Measurements from ENCODE around the gene ZNF195.
"Not testable (repeated sequence)": the region's sequence is repeated elsewhere in the genome, so short reads cannot be mapped to it uniquely, and the experiment has no call there.

ZNF195 gene

GRCh38 chr11:3402181-3402860, 23.4 kb upstream of the ZNF195 start:
- DNase-seq = not testable (repeated sequence)

GRCh38 chr11:3401052-3401451, 22.1 kb upstream of the ZNF195 start:
- DNase-seq = not testable (repeated sequence)

DNA sequence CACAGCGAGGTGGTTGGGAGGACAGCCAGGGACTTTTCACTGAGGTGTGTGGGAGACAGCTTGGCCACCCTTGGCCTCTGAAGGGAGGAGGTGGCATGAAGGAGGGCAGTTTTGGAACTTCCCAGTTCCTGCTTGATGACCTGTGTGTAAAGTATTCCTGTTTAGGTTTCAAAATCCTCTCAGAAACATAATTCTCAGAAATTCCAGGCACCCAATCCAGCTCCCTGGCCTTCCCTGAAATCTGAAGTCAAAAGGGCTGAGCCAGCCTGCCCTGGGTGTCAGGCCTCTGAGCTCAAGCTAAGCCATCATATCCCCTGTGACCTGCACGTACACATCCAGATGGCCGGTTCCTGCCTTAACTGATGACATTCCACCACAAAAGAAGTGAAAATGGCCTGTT, 19.6 kb upstream of the ZNF195 start:
- not testable (repeated sequence) for DNase-seq

DNA sequence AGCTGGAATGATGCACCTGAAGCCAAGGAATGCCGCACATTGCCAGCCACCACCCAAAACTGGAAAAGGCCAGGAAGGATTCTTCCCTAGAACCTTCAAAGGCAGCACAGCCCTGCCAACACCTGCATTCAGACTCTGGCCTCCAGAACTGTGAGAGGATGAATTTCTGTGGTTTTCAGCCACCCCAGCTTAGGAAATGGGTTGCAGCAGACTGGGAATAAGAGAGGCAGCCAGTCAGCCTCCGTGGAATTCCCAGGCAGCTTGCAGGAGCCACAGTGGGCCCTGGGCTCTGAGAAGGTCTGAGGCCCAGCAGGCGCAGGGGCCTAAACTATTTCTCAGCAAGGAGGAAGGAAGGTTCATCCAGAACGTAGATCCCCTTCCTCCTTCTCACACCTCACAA, 19.2 kb upstream of the ZNF195 start:
- not testable (repeated sequence) for DNase-seq

DNA sequence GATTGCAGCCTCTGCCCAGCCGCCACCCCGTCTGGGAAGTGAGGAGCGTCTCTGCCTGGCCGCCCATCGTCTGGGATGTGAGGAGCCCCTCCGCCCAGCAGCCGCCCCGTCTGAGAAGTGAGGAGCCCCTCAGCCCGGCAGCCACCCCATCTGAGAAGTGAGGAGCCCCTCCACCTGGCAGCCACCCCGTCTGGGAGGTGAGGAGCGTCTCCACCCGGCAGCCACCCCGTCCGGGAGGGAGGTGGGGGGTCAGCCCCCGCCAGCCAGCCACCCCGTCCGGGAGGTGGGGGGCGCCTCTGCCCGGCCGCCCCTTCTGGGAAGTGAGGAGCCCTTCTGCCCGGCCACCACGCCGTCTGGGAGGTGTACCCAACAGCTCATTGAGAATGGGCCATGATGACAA, 18.3 kb upstream of the ZNF195 start:
- not testable (repeated sequence) for DNase-seq

- DNase-seq = not testable (repeated sequence)
Observed at GRCh38 chr11:3395468-3395867, 16.5 kb upstream of the ZNF195 start.

DNA sequence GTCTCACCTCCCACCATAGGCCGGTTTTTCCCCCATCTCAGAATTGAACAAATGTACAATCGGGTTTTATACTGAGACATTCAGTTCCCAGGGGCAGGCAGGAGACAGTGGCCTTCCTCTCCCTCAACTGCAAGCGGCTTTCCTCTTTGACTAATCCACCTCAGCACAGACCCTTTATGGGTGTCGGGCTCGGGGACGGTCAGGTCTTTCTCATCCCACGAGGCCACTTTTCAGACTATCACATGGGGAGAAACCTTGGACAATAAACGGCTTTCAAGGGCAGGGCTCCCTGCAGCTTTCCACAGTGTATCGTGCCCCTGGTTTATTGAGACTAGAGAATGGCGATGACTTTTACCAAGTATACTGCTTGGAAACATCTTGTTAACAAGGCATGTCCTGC, 16.0 kb upstream of the ZNF195 start:
- DNase-seq = not testable (repeated sequence)

- not testable (repeated sequence) for DNase-seq
Observed at GRCh38 chr11:3393450-3393849, 14.5 kb upstream of the ZNF195 start.

GRCh38 chr11:3382613-3383285, 3.8 kb upstream of the ZNF195 start:
- DNase-seq = no peak

GRCh38 chr11:3381794-3382193, 2.8 kb upstream of the ZNF195 start:
- DNase-seq = no peak

DNA sequence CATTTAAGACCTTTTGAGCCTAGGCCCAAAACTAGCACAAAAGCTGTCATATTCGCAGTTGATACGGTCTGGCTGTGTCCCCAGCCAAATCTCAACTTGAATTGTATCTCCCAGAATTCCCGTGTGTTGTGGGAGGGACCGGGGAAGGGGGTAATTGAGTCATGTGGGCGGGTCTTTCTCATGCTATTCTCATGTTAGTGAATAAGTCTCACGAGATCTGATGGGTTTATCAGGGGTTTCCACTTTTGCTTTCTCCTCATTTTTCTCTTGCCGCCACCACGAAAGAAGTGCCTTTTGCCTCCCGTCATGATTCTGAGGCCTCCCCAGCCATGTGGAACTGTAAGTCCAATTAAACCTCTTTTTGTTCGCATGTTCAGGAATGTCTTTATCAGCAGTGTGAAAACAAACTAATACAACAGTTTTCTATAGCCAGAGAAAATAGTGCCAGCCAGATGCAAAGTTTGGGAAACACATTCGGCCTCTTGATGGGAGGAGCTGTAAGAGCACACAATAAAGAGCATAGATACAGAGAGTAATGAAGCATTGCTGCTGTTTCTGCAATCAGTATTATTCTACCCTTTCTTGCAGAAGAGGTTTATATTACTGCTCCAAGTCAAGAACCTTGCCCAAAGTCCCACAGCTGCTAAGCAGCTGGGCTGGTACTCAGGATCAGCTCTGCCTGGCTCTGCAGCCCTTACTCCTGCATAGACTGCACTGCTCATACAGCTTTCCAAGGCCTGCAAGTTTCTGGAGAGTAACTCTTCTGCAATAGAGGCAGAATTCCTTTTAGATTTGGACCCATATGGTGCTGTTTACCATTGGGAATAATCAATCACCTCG, 2.0 kb upstream of the ZNF195 start:
- DNase-seq = no peak

DNA sequence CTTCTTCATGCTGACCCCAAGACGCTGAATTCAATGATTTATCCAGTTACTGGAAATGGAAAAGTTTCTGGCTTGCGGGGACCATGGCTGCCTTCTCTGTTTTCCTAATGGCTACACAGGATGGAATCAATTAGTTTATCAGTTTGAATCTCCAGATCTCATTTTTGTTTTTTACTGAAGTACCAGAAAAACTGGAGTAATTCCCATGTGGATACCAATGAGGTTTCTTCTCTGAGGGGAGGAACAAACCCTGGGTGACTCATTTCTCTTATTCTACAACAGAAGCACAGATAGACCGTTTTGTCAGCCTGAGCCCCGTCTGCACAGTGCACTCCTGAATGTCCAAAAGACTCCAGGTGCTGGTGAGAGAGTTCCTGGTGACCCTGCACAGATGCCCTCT, 3.4 kb downstream of the ZNF195 start:
- DNase-seq = no peak

DNA sequence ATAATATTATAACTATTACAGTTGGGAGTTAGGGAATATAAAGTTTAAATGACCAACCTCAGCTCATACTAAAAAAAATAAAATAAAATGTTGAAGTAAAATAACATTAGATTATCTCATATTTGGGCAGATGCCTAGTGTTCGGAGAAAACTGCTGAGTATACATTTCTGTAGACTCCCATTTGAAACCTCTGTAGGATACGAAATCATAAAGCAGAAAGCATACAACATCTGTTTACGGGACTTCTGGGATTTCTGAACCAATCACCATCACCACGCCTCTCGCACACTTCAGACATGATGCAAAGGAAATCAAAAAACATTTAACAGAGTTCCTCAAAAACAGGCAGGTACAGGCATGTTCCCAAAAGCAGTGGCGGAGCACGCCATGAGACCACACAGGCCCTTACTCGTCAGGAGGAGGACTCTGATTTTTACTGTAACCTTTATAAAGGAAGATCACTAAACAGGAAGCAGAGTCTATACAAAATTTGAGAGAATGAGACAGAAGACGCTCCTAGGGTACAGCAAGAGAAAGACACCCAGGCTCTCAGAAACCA, 8.6 kb downstream of the ZNF195 start:
- DNase-seq = no peak

- DNase-seq = no peak
Observed at GRCh38 chr11:3369366-3369765, 9.6 kb downstream of the ZNF195 start.

GRCh38 chr11:3368199-3368598, 10.7 kb downstream of the ZNF195 start:
- no peak for DNase-seq

GRCh38 chr11:3367221-3367620, 11.7 kb downstream of the ZNF195 start:
- no peak for DNase-seq

DNA sequence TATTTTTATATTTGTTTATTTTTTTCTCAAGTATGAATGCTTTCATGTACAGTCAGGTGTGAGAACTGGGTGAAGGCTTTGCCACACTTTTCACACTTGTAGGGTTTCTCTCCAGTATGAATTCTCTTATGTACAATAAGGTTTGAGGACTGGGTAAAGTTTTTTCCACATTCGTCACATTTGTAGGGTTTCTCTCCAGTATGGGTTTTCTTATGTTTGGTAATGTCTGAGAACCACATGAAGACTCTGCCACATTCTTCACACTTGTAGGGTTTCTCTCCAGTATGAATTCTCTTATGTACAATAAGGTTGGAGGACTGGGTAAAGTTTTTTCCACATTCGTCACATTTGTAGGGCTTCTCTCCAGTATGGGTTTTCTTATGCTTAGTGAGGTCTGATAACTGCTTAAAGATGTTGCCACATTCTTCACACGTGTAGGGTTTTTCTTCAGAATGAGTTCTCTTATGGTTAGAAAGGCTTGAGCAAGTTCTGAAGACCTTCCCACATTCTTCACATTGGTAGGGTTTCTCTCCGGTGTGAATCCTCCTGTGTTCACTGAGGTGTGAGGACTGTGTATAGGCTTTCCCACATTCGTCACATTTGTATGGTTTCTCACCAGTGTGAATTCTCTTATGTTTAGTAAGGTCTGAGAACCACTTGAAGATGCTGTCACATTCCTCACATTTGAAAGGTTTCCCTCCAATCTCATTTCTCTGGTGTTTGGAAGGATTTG, 19.7 kb downstream of the ZNF195 start:
- DNase-seq = no peak

DNA sequence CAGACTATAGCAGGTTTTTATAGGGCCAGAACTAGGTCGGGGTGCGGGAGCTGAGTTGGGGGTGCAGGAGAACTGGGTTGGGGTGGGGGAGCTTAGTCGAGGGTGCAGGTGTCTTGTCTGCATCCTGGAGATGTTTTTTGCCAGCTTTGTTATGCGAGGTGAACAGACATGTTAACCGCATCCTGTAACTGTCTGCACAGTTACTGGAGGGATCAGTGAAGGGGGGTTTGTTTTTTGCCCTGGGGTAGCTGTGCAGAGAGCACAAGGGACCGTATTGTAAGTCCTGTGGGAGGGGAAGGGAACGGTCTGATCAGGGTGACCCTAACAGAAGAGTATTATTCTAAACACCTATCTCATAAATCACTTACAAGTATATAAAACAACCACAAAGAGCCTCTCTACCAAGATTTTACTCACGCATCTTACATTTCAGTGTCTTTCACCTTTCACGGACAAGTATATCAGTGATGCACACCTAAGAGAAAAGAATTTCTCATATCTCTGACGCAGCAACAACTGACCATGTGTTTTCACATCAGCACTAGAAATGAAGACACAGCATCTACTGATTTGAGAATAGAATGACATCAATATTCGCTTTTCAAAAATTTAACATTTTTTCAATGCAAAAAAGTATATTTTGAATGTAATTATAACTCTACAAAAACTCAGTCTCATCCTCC, 20.8 kb downstream of the ZNF195 start:
- no peak for DNase-seq

GRCh38 chr11:3357302-3357701, 21.6 kb downstream of the ZNF195 start:
- no peak for DNase-seq

GRCh38 chr11:3356858-3357257, 22.1 kb downstream of the ZNF195 start:
- no peak for DNase-seq

DNA sequence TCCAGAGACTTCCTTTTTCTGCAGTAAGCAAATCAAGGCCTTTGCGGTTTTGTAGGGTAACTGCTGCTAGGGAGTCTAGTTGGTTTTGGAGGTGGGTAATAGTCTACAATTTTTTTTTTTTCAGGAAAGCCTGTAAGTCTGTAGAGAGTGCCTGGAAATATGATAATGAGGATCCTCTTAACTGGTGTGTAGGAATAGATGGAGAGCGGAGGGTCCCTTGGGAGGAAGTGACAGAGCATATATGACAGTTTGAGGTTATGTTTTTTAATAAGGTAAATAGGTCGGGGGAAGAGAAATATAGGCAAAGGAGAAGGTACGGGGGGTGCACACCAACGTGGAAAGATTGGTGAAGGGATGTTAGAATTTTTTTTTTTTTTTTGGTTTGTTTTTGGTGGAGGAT, 25.9 kb downstream of the ZNF195 start:
- no peak for DNase-seq

DNA sequence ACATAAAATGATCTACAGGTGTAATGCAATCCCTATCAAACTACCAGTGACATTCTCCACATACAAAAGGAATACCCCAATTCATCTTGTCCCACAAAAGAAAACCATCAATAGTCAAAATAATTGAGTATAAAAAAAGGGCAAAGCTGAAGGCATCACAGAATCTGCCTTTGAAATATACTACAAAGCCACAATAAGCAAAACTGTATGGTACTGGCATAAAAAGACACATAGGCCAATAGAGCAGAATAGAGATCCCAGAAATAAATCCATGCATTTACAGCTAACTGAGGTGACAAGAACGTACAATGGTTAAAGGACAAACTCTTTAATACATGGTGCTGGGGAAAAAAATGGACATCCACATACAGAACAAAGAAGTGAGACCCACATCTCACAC, 31.8 kb downstream of the ZNF195 start:
- DNase-seq = no peak

Measured in KG1 (cell line).